H1 (cell line): ENCODE measurements around the gene TRIB2. TPM values are rescaled to one million over a fixed set of nuclear protein-coding genes. Genes with fewer than 3 reads are reported as not detected.

ENCODE experiments used
- CTCF ChIA-PET: fragments of 300-600 bp; sonication (Branson Sonifier 250); formaldehyde crosslinking; loops from one replicate; lab custom pipeline; 2021; ENCODE audit not compliant: partially characterized antibody; lab: Charles Lee
- POLR2A ChIA-PET: fragments of 300-600 bp; sonication (Branson Sonifier 250); formaldehyde crosslinking; loops from one replicate; lab custom pipeline; 2021; ENCODE audit warnings: inconsistent platforms; ENCODE audit not compliant: partially characterized antibody; lab: Charles Lee
- DNase-seq, 2 experiments: peaks; one replicate each; pipeline versions ENCODE4 v3.0.0 to v3.0.0-alpha.2; 2010 to 2022; ENCODE audit warnings: low spot score in 2 of 2, low read depth in 1 of 2, mixed read lengths in 1 of 2
- FAIRE-seq: peaks from 2 replicates; lab custom pipeline; 2011; peaks lifted over from hg19 to GRCh38; lab: Jason Lieb, UNC
- H2AFZ ChIP-seq: 2 replicates; pipeline ENCODE4 v1.8.1; 2012; ENCODE audit warnings: low read length, inconsistent platforms
- H2AK5ac ChIP-seq: 2 replicates; pipeline ENCODE4 v1.6.1; 2013; ENCODE audit warnings: low read depth, low read length
- H2BK120ac ChIP-seq: replicated peaks from 2 replicates; pipeline ENCODE3; 2013; ENCODE audit warnings: low read depth, low read length, inconsistent platforms
- H2BK12ac ChIP-seq: 2 replicates; pipeline ENCODE4 v1.6.1; 2013; ENCODE audit warnings: low read depth, low read length
- H2BK15ac ChIP-seq: 2 replicates; pipeline ENCODE4 v1.6.1; 2013; ENCODE audit warnings: low read length
- H2BK20ac ChIP-seq: 2 replicates; pipeline ENCODE4 v1.6.1; 2013; ENCODE audit warnings: low read length
- H2BK5ac ChIP-seq: 2 replicates; pipeline ENCODE4 v1.6.1; 2013; ENCODE audit warnings: low read depth, low read length
- H3K14ac ChIP-seq: 2 replicates; pipeline ENCODE4 v1.6.1; 2013; ENCODE audit warnings: inconsistent platforms; ENCODE audit not compliant: insufficient read length
- H3K18ac ChIP-seq: 2 replicates; pipeline ENCODE4 v1.6.1; 2013; ENCODE audit warnings: low read length; ENCODE audit errors: extremely low read depth
- H3K23ac ChIP-seq: 2 replicates; pipeline ENCODE4 v1.6.1; 2013; ENCODE audit warnings: inconsistent platforms; ENCODE audit not compliant: insufficient read length
- H3K23me2 ChIP-seq: 2 replicates; pipeline ENCODE4 v1.6.1; 2013; ENCODE audit warnings: low read depth, low read length
- H3K27ac ChIP-seq: 2 replicates; pipeline ENCODE4 v1.6.1; 2011; ENCODE audit warnings: low read depth, low read length, inconsistent platforms
- H3K27me3 ChIP-seq, 4 experiments: replicated peaks in 1 of 4; 1 replicate in 1 of 4; 2 replicates in 3 of 4; pipeline versions ENCODE4 v1.6.1 to v1.8.1; 2011 to 2013; ENCODE audit warnings: low read length in 3 of 4, mild to moderate bottlenecking in 3 of 4, inconsistent platforms in 2 of 4, mixed read lengths in 2 of 4, moderate library complexity in 1 of 4; ENCODE audit not compliant: control insufficient read depth in 3 of 4, insufficient read depth in 3 of 4; ENCODE audit errors: extremely low read depth in 1 of 4
- H3K36me3 ChIP-seq, 4 experiments: 2 replicates each; pipeline versions ENCODE4 v1.6.1 to v1.8.1; 2011 to 2013; ENCODE audit warnings: mild to moderate bottlenecking in 4 of 4, low read length in 3 of 4, moderate library complexity in 2 of 4, control low read depth in 1 of 4, inconsistent platforms in 1 of 4; ENCODE audit not compliant: insufficient read depth in 4 of 4, control insufficient read depth in 2 of 4
- H3K4ac ChIP-seq: replicated peaks from 2 replicates; pipeline ENCODE3; 2013; ENCODE audit warnings: low read length, low read depth, mixed read lengths, inconsistent platforms; ENCODE audit not compliant: insufficient read length
- H3K4me1 ChIP-seq, 4 experiments: replicated peaks in 1 of 4; 1 replicate in 1 of 4; 2 replicates in 3 of 4; pipeline versions ENCODE4 v1.6.1 to v1.8.1; 2011 to 2013; ENCODE audit warnings: low read length in 3 of 4, inconsistent platforms in 2 of 4, mixed read lengths in 1 of 4; ENCODE audit not compliant: insufficient read depth in 4 of 4, control insufficient read depth in 3 of 4
- H3K4me2 ChIP-seq, 2 experiments: 2 replicates each; pipeline versions ENCODE4 v1.6.1 to v1.8.1; 2011 to 2013; ENCODE audit warnings: low read depth in 2 of 2, low read length in 2 of 2, control low read depth in 1 of 2, inconsistent platforms in 1 of 2, mild to moderate bottlenecking in 1 of 2; ENCODE audit not compliant: insufficient read depth in 1 of 2
- H3K4me3 ChIP-seq, 4 experiments: fragments of 200-600, 300-600 bp in 1 of 4; sonication (generic), shearing (Covaris generic), sonication (Bioruptor Twin) in 1 of 4; 2 replicates each; pipeline versions ENCODE4 v1.5.1 to v1.8.1; 2011 to 2016; ENCODE audit warnings: low read length in 4 of 4, low read depth in 3 of 4, control low read depth in 2 of 4, inconsistent platforms in 2 of 4, mild to moderate bottlenecking in 2 of 4, mixed read lengths in 1 of 4, moderate library complexity in 1 of 4; ENCODE audit not compliant: insufficient read depth in 2 of 4; ENCODE audit errors: extremely low read depth in 1 of 4
- H3K56ac ChIP-seq: replicated peaks from 2 replicates; pipeline ENCODE3; 2013; ENCODE audit warnings: low read depth, mild to moderate bottlenecking, mixed read lengths, low read length, inconsistent platforms; ENCODE audit not compliant: insufficient read length
- H3K79me1 ChIP-seq: 2 replicates; pipeline ENCODE4 v1.6.1; 2013; ENCODE audit warnings: low read depth, low read length, control low read depth
- H3K79me2 ChIP-seq, 2 experiments: 2 replicates each; pipeline versions ENCODE4 v1.6.1 to v1.8.1; 2012 to 2013; ENCODE audit warnings: low read length in 2 of 2, mild to moderate bottlenecking in 2 of 2, inconsistent platforms in 1 of 2; ENCODE audit not compliant: insufficient read depth in 2 of 2, control insufficient read depth in 1 of 2
- H3K9ac ChIP-seq, 4 experiments: replicated peaks in 1 of 4; 1 replicate in 1 of 4; 2 replicates in 3 of 4; pipeline versions ENCODE4 v1.6.1 to v1.8.1; 2011 to 2013; ENCODE audit warnings: low read depth in 3 of 4, low read length in 3 of 4, control low read depth in 2 of 4, mild to moderate bottlenecking in 2 of 4, moderate library complexity in 2 of 4, inconsistent platforms in 1 of 4; ENCODE audit errors: extremely low read depth in 1 of 4
- H3K9me3 ChIP-seq, 2 experiments: 2 replicates each; pipeline versions ENCODE4 v1.6.1 to v1.8.1; 2012 to 2013; ENCODE audit warnings: mild to moderate bottlenecking in 2 of 2, moderate library complexity in 2 of 2, control low read depth in 1 of 2, inconsistent platforms in 1 of 2, low read depth in 1 of 2, low read length in 1 of 2, mixed read lengths in 1 of 2; ENCODE audit not compliant: insufficient read depth in 2 of 2
- H4K20me1 ChIP-seq, 2 experiments: replicated peaks in 1 of 2; 2 replicates each; pipeline versions ENCODE3 to v1.8.1; 2011 to 2013; ENCODE audit warnings: inconsistent platforms in 2 of 2, low read length in 2 of 2, mild to moderate bottlenecking in 1 of 2; ENCODE audit not compliant: insufficient read depth in 2 of 2, control insufficient read depth in 1 of 2
- H4K5ac ChIP-seq: 2 replicates; pipeline ENCODE4 v1.6.1; 2013; ENCODE audit warnings: low read length, low read depth, mixed read lengths, inconsistent platforms; ENCODE audit not compliant: insufficient read length
- H4K8ac ChIP-seq: 2 replicates; pipeline ENCODE4 v1.8.0; 2013; ENCODE audit warnings: mild to moderate bottlenecking, moderate library complexity, low read length, inconsistent platforms; ENCODE audit not compliant: insufficient read depth; ENCODE audit errors: extremely low read depth
- H4K91ac ChIP-seq: replicated peaks from 2 replicates; pipeline ENCODE3; 2013; ENCODE audit warnings: low read length, mixed read lengths, inconsistent platforms; ENCODE audit not compliant: insufficient read length
- ATF3 ChIP-seq: IDR thresholded peaks from 2 replicates; pipeline ENCODE4 v1.6.1; 2011; ENCODE audit warnings: low read depth, mild to moderate bottlenecking, low read length; ENCODE audit not compliant: insufficient read depth
- BCL11A ChIP-seq, 2 experiments: IDR thresholded peaks; one replicate each; pipeline ENCODE4 v1.6.1; 2011; ENCODE audit warnings: low read depth in 2 of 2, low read length in 2 of 2, mild to moderate bottlenecking in 2 of 2
- CBX8 ChIP-seq: fragments of 300-800, 300-1000 bp; sonication (generic); IDR thresholded peaks from 2 replicates; pipeline ENCODE4 v1.7.1; 2016; ENCODE audit warnings: low read depth, low read length, borderline replicate concordance
- CEBPB ChIP-seq: IDR thresholded peaks from 2 replicates; pipeline ENCODE4 v1.6.1; 2012; ENCODE audit warnings: low read depth, low read length
- KDM4A ChIP-seq: IDR thresholded peaks from one replicate; pipeline ENCODE4 v1.7.1; 2012; ENCODE audit warnings: low read depth, mild to moderate bottlenecking, moderate library complexity, low read length, inconsistent platforms; ENCODE audit not compliant: severe bottlenecking
- MAX ChIP-seq: IDR thresholded peaks from 2 replicates; pipeline ENCODE4 v1.6.1; 2012; ENCODE audit warnings: inconsistent platforms
- NRF1 ChIP-seq: IDR thresholded peaks from 2 replicates; pipeline ENCODE4 v1.6.1; 2011; ENCODE audit warnings: mild to moderate bottlenecking, low read depth, low read length, improper control_type of control experiment
- POLR2AphosphoS5 ChIP-seq: IDR thresholded peaks from 2 replicates; pipeline ENCODE4 v1.6.1; 2011; ENCODE audit warnings: low read depth, low read length
- RBBP5 ChIP-seq: IDR thresholded peaks from 2 replicates; pipeline ENCODE4 v1.7.1; 2012; ENCODE audit warnings: low read depth, mild to moderate bottlenecking, inconsistent platforms, low read length, moderate library complexity, borderline replicate concordance
- RFX5 ChIP-seq: IDR thresholded peaks from 2 replicates; pipeline ENCODE4 v1.6.1; 2011; ENCODE audit warnings: low read depth, low read length, improper control_type of control experiment, borderline replicate concordance
- SP2 ChIP-seq: IDR thresholded peaks from 2 replicates; pipeline ENCODE4 v1.6.1; 2012; ENCODE audit warnings: mild to moderate bottlenecking, low read length, inconsistent platforms
- SP4 ChIP-seq: IDR thresholded peaks from 2 replicates; pipeline ENCODE4 v1.6.1; 2012; ENCODE audit warnings: low read length, inconsistent platforms
- SRF ChIP-seq: IDR thresholded peaks from 2 replicates; pipeline ENCODE4 v1.6.1; 2011; ENCODE audit warnings: mild to moderate bottlenecking, low read depth, low read length, moderate library complexity
- TAF7 ChIP-seq: optimal IDR thresholded peaks from 2 replicates; pipeline ENCODE3; 2011; ENCODE audit warnings: low read depth, mild to moderate bottlenecking, inconsistent platforms, low read length, moderate library complexity, borderline replicate concordance
- WGBS, 2 experiments: shearing (Covaris generic) in 1 of 2; methylation state at CpG; one replicate each; pipeline versions ENCODE4 v1.1.6 to v1.1.7; 2013 to 2015; ENCODE audit warnings: low lambda C conversion rate in 2 of 2, mixed read lengths in 2 of 2, inconsistent platforms in 1 of 2, low coverage in 1 of 2, missing lambda C conversion rate in 1 of 2; ENCODE audit not compliant: insufficient replicate concordance in 2 of 2, insufficient coverage in 1 of 2, insufficient read length in 1 of 2; ENCODE audit errors: extremely low coverage in 1 of 2, missing lambda C conversion rate in 1 of 2; 5-methylcytosine and 5-hydroxymethylcytosine counted together
- polyA plus RNA-seq, 7 experiments: library from polyadenylated mRNA; depleted of rRNA in 3 of 7; stranded (reverse) in 5 of 7; unstranded in 2 of 7; fragments of >200 nt in 5 of 7; fragments of 200-250 nt in 2 of 7; gene quantifications; 1 replicate in 5 of 7; 2 replicates in 1 of 7; 4 replicates in 1 of 7; pipeline versions ENCODE4 v1.2.1 to v1.2.3, GENCODE V29; 2011 to 2013; ENCODE audit warnings: missing spikeins in 2 of 7, mixed read lengths in 2 of 7
- total RNA-seq: library from RNA; stranded (reverse); fragmentation: NEBNext Ultra II Directional; extraction: Animal tissue kit (Norgen Biotek cat#: 25700); gene quantifications from 2 replicates; pipeline ENCODE4 v1.2.1, GENCODE V29; 2021

TRIB2 gene
- total and polyA plus RNA-seq, 2 of the 8 experiments (the other 6 are each of a cell fraction or from before 2014, with no cell fraction given), result 40.8 to 57.0 TPM

GRCh38 chr2:12701786-12702167, 15.0 kb upstream of the TRIB2 start:
- POLR2A ChIA-PET, result interaction anchor here (0.8 kb wide), 1 partner anchor 10 kb away, joined by 3 read pairs; no protein-coding TSS in a partner anchor
- Histone ChIP-seq H3K4me1 (no peaks in the 10 kb centered on the region; a peak in 2 of 7 replicates), H3K9me3 (no peaks in the 10 kb centered on the region), H3K79me1 (no peaks in the 10 kb centered on the region), H2AFZ (no peak overlapping the region), H3K27ac (no peak overlapping the region), H3K23me2 (no peaks in the 10 kb centered on the region), H3K4me3 (no peak overlapping the region), H2BK12ac (no peak overlapping the region), H2BK20ac (no peak overlapping the region), H2AK5ac (no peak overlapping the region), H3K23ac (no peak overlapping the region), H3K14ac (no peak overlapping the region), H3K79me2 (no peaks in the 10 kb centered on the region), H3K9ac (no peak overlapping the region), H4K8ac (no peak overlapping the region), H3K4ac (no peak overlapping the region), H2BK15ac (no peak overlapping the region), H3K27me3 (no peaks in the 10 kb centered on the region), H4K91ac (no peak overlapping the region), H4K20me1 (no peaks in the 10 kb centered on the region), H2BK5ac (no peak overlapping the region), H3K4me2 (no peak overlapping the region), H3K36me3 (no peaks in the 10 kb centered on the region), H4K5ac (no peak overlapping the region), H3K18ac (no peak overlapping the region), H3K56ac (no peak overlapping the region), H2BK120ac (no peak overlapping the region)
- WGBS, 2 experiments, result 94% methylated on average over 5 of the region's 5 CpGs; no CpG with 5 or more reads in 1 of the 2 experiments
- no peak for FAIRE-seq
- CTCF ChIA-PET, result interaction anchor here (0.6 to 2.2 kb wide), 5 partner anchors 10 to 56 kb away, joined by 3 to 11 read pairs (median 4); partner anchors contain the start of gene TRIB2
- no peak for DNase-seq
- TF ChIP-seq NRF1 (no peak), TAF7 (no peak), SP2 (no peak), POLR2AphosphoS5 (no peak), RBBP5 (no peak), MAX (no peak), SRF (no peak), BCL11A (IDR thresholded peaks at IDR 0.05; ENCODE audit: low read depth in 2 of 2, low read length in 2 of 2) (no peak), CBX8 (no peak), CEBPB (no peak), KDM4A (no peak), RFX5 (no peak), SP4 (no peak), ATF3 (no peak)
